Left ventricle myocardium inferior (tissue), 1 donor: ENCODE measurements around the gene TYK2. TPM values are rescaled to one million over a fixed set of nuclear protein-coding genes. Genes with fewer than 3 reads are reported as not detected.
A peak's percentile ranks its signal among the peaks of the same experiment; 100 is the strongest.
"Not testable (repeated sequence)": the region's sequence is repeated elsewhere in the genome, so short reads cannot be mapped to it uniquely, and the experiment has no call there.

Experiments
- DNase-seq: peaks from one replicate; pipeline ENCODE4 v3.0.0-alpha.2; 2020
- H3K27ac ChIP-seq: fragments of 200-600 bp; replicated peaks from 2 replicates; pipeline ENCODE4 v1.8.0; 2021
- H3K27me3 ChIP-seq: fragments of 200-600 bp; 2 replicates; pipeline ENCODE4 v1.8.0; 2021; ENCODE audit warnings: low read depth
- H3K36me3 ChIP-seq: fragments of 200-600 bp; 2 replicates; pipeline ENCODE4 v1.8.0; 2021
- H3K4me1 ChIP-seq: fragments of 200-600 bp; 2 replicates; pipeline ENCODE4 v1.8.0; 2021
- H3K4me3 ChIP-seq: fragments of 200-600 bp; 2 replicates; pipeline ENCODE4 v1.8.0; 2021; ENCODE audit warnings: mild to moderate bottlenecking, moderate library complexity
- H3K9me3 ChIP-seq: fragments of 200-600 bp; replicated peaks from 2 replicates; pipeline ENCODE4 v1.8.0; 2021
- CTCF ChIP-seq: fragments of 200-600 bp; IDR thresholded peaks from 2 replicates; pipeline ENCODE4 v1.8.0; 2021; ENCODE audit warnings: antibody characterized with exemption, mild to moderate bottlenecking, borderline replicate concordance
- intact Hi-C: fragments of 100-400 bp; cut with micrococcal nuclease; formaldehyde crosslinking; loops from one replicate; pipeline ENCODE4 v1.11.0; 2022
- total RNA-seq: library from RNA; stranded (reverse); fragmentation: NEBNext Ultra II Directional; extraction: Animal tissue kit (Norgen Biotek cat#: 25700); gene quantifications from one replicate; pipeline ENCODE4 v1.2.1, GENCODE V29; 2021
- donor health status: DM: no; HTN: yes; CAD: no; lungs with severe emphysema.

The TYK2 gene
- total RNA-seq, 1 donor from 2014 or later: 55.1 TPM

GRCh38 chr19:10404888-10405820, 24.8 kb upstream of the TYK2 start:
- peak overlapping the region; percentile 94 for H3K4me3 ChIP-seq
- H3K36me3 ChIP-seq: no peaks in the 10 kb centered on the region
- intact Hi-C loops: no loop called here
- DNase-seq: no peak
- H3K9me3 ChIP-seq: no peaks in the 10 kb centered on the region
- peaks cover 45% of the 10 kb centered on the region for H3K27me3 ChIP-seq
- no peak overlapping the region for H3K27ac ChIP-seq
- no peak for TF ChIP-seq CTCF
- H3K4me1 ChIP-seq: peaks cover 63% of the 10 kb centered on the region

- no peaks in the 10 kb centered on the region for H3K36me3 ChIP-seq
- H3K4me1 ChIP-seq: peaks cover 81% of the 10 kb centered on the region
- peaks cover 36% of the 10 kb centered on the region for H3K27me3 ChIP-seq
- intact Hi-C loops: no loop called here
- peak; percentile 97 for DNase-seq
- H3K27ac ChIP-seq: peak within 1 kb of the TSS; percentile 89
- peak within 1 kb of the TSS; percentile 94 for H3K4me3 ChIP-seq
- no peaks in the 10 kb centered on the region for H3K9me3 ChIP-seq
- TF ChIP-seq CTCF: no peak
These were observed 23.0 kb upstream of the TYK2 start, which contains the start of gene CDC37 for GRCh38 chr19:10403137-10404021. Gene CDC37, minus strand, starts transcription at chr19:10403542. Its CDS starts 63 bp downstream, at chr19:10403479.

GRCh38 chr19:10402441-10403038, 22.2 kb upstream of the TYK2 start:
- Histone ChIP-seq H3K9me3 (no peaks in the 10 kb centered on the region), H3K4me1 (peaks cover 90% of the 10 kb centered on the region), H3K36me3 (no peaks in the 10 kb centered on the region), H3K27ac (peak overlapping the region; percentile 89), H3K27me3 (peaks cover 30% of the 10 kb centered on the region), H3K4me3 (peak overlapping the region; percentile 94)
- peak; percentile 48 for DNase-seq
- TF ChIP-seq CTCF: no peak
- intact Hi-C loops: no loop called here

GRCh38 chr19:10399878-10400277, 19.5 kb upstream of the TYK2 start:
- peak; percentile 71 for DNase-seq
- Histone ChIP-seq H3K27ac (peak overlapping the region; percentile 89), H3K9me3 (no peaks in the 10 kb centered on the region), H3K4me3 (peak overlapping the region; percentile 94), H3K4me1 (peaks cover 89% of the 10 kb centered on the region), H3K36me3 (peaks cover 16% of the 10 kb centered on the region), H3K27me3 (peaks cover 7% of the 10 kb centered on the region)
- intact Hi-C loops: no loop called here
- no peak for TF ChIP-seq CTCF

GRCh38 chr19:10399340-10399739, 19.0 kb upstream of the TYK2 start:
- intact Hi-C loops, DNase-seq, H3K27me3 ChIP-seq, H3K9me3 ChIP-seq: not testable (repeated sequence)
- H3K36me3 ChIP-seq: peaks cover 22% of the 10 kb centered on the region
- H3K4me1 ChIP-seq: peaks cover 84% of the 10 kb centered on the region
- peak overlapping the region; percentile 89 for H3K27ac ChIP-seq
- peak overlapping the region; percentile 94 for H3K4me3 ChIP-seq
